Upper lobe of left lung (tissue), 6 donors: ENCODE data around the gene FKRP. TPM values are rescaled to one million over a fixed set of nuclear protein-coding genes. Genes with fewer than 3 reads are reported as not detected.
"Not testable (repeated sequence)": the region's sequence is repeated elsewhere in the genome, so short reads cannot be mapped to it uniquely, and the experiment has no call there.

Source experiments
- ATAC-seq, 2 donors: fragments of 200-7000 bp; cut with Tn5 transposase; one replicate each; pipeline ENCODE4 v1.9.1; 2022; ENCODE audit warnings: mild to moderate bottlenecking in 2 of 2, moderate library complexity in 2 of 2; ENCODE audit not compliant: low FRiP score in 2 of 2
- DNase-seq, 2 donors: peaks; one replicate each; pipeline ENCODE4 v3.0.0-alpha.2; 2019 to 2020
- H3K27ac ChIP-seq, 4 donors: fragments of 200-600 bp; sonication (generic); one replicate each; pipeline ENCODE4 v1.5.1; 2016 to 2019
- H3K27me3 ChIP-seq, 4 donors: fragments of 200-600 bp; sonication (generic); one replicate each; pipeline ENCODE4 v1.5.1; 2017 to 2019
- H3K36me3 ChIP-seq, 4 donors: fragments of 200-600 bp; sonication (generic); one replicate each; pipeline ENCODE4 v1.5.1; 2016 to 2019
- H3K4me1 ChIP-seq, 4 donors: fragments of 200-600 bp; sonication (generic); one replicate each; pipeline ENCODE4 v1.5.1; 2018 to 2019
- H3K4me3 ChIP-seq, 4 donors: fragments of 200-600 bp; sonication (generic); one replicate each; pipeline ENCODE4 v1.5.1; 2017 to 2019; ENCODE audit warnings: mild to moderate bottlenecking in 2 of 4, moderate library complexity in 1 of 4
- H3K9me3 ChIP-seq, 4 donors: fragments of 200-600 bp; sonication (generic); one replicate each; pipeline ENCODE4 v1.5.1; 2018 to 2019
- EP300 ChIP-seq, 4 donors: sonication (generic); formaldehyde crosslinking; IDR thresholded peaks; one replicate each; pipeline ENCODE4 v1.5.1; 2017; ENCODE audit warnings: antibody characterized with exemption in 4 of 4, control low read depth in 2 of 4
- POLR2A ChIP-seq, 4 donors: fragments of 450-650 bp; IDR thresholded peaks; one replicate each; pipeline ENCODE4 v1.5.1; 2016 to 2017; ENCODE audit warnings: antibody characterized with exemption in 4 of 4, mild to moderate bottlenecking in 2 of 4
- POLR2AphosphoS5 ChIP-seq, 2 donors: sonication (generic); formaldehyde crosslinking; IDR thresholded peaks; one replicate each; pipeline ENCODE4 v1.5.1; 2017; ENCODE audit warnings: antibody characterized with exemption in 2 of 2
- WGBS, 2 donors: methylation state at CpG; one replicate each; pipeline ENCODE4 v1.1.5; 2017 to 2018; 5-methylcytosine and 5-hydroxymethylcytosine counted together
- total RNA-seq, 6 donors: library from RNA; depleted of rRNA in 4 of 6; stranded (reverse); fragments of >200 nt in 4 of 6; gene quantifications; one replicate each; pipeline versions ENCODE4 v1.1.0 to v1.2.1, GENCODE V29; 2016 to 2021
- TF ChIP-seq, protein P1 (sequence below), 6 experiments: fragments of 450-650 bp in 4 of 6; fragments of 200-600 bp in 2 of 6; sonication (generic) in 2 of 6; IDR thresholded peaks; one replicate each; pipeline ENCODE4 v1.5.1; 2016 to 2019; ENCODE audit warnings: antibody characterized with exemption in 6 of 6
- donor health status: DM: no; HTN: no; CAD: no; lungs with moderate emphysema.
- donor health status: DM: no; HTN: yes; CAD: no; lungs with severe emphysema.

The FKRP gene
- total RNA-seq, 6 donors from 2014 or later, result 16.6 to 26.2 (median 19.3) TPM

DNA sequence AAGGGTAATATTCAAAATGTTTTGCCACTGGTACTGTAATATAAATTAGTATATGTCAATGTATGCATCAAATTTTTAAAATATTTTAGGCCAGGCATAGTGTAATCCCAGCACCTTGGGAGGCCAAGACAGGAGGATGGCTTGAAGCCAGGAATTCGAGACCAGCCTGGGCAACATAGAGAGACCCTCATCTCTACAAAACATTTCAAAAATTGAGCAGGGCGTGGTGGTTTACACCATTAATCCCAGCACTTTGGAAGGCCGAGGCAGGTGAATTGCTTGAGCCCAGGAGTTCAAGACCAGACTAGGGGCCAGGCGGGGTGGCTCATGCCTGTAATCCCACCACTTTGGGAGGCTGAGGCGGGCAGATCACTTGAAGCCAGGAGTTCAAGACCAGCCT is 14.5 kb downstream of the FKRP start:
- WGBS, 2 donors, result 90 to 92% methylated on average over 5 of the region's 5 CpGs
- no peak for ATAC-seq
- no peak for DNase-seq

DNA sequence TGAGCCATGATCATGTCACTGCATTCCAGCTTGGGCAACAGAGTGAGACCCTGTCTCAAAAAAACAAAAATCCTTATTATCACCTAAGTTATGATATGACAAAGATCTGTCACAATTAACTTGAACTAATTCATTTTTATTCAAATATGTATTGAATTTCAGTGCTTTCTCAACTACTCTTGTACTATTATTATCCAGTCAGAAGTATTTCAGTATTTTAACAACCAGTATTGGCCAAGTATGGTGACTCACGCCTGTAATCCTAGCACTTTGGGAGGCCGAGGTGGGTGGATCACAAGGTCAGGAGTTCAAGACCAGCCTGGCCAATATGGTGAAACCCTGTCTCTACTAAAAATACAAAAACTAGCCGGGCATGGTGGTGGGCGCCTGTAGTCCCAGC is 15.0 kb downstream of the FKRP start:
- not testable (repeated sequence) for H3K27me3 ChIP-seq, ATAC-seq, DNase-seq, H3K4me3 ChIP-seq, H3K36me3 ChIP-seq, H3K9me3 ChIP-seq
- 71 to 78% methylated on average over 4 of the region's 4 CpGs for WGBS, 2 donors
- H3K27ac ChIP-seq, result peak overlapping the region in 2 of 4 donors; percentile 12 to 14
- H3K4me1 ChIP-seq, result peaks cover 7 to 13% (median 8%) of the 10 kb centered on the region in 4 donors

More for the DNA sequence above, 14.5 kb downstream of the FKRP start:
- H3K36me3 ChIP-seq, result peaks cover 0 to 13% (median 6%) of the 10 kb centered on the region in 4 donors
- peak overlapping the region in 2 of 4 donors; percentile 12 to 14 for H3K27ac ChIP-seq
- H3K27me3 ChIP-seq, result no peaks in the 10 kb centered on the region
- peaks cover 8 to 18% (median 13%) of the 10 kb centered on the region in 4 donors for H3K4me1 ChIP-seq
- no peaks in the 10 kb centered on the region for H3K9me3 ChIP-seq
- no peak for TF ChIP-seq POLR2AphosphoS5 (IDR thresholded peaks at IDR 0.05)
- TF ChIP-seq, protein P1, sequence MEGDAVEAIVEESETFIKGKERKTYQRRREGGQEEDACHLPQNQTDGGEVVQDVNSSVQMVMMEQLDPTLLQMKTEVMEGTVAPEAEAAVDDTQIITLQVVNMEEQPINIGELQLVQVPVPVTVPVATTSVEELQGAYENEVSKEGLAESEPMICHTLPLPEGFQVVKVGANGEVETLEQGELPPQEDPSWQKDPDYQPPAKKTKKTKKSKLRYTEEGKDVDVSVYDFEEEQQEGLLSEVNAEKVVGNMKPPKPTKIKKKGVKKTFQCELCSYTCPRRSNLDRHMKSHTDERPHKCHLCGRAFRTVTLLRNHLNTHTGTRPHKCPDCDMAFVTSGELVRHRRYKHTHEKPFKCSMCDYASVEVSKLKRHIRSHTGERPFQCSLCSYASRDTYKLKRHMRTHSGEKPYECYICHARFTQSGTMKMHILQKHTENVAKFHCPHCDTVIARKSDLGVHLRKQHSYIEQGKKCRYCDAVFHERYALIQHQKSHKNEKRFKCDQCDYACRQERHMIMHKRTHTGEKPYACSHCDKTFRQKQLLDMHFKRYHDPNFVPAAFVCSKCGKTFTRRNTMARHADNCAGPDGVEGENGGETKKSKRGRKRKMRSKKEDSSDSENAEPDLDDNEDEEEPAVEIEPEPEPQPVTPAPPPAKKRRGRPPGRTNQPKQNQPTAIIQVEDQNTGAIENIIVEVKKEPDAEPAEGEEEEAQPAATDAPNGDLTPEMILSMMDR (IDR thresholded peaks at IDR 0.05), result no peak
- no peak for TF ChIP-seq EP300 (IDR thresholded peaks at IDR 0.05)
- TF ChIP-seq POLR2A (IDR thresholded peaks at IDR 0.05), result no peak
- no peak overlapping the region for H3K4me3 ChIP-seq

DNA sequence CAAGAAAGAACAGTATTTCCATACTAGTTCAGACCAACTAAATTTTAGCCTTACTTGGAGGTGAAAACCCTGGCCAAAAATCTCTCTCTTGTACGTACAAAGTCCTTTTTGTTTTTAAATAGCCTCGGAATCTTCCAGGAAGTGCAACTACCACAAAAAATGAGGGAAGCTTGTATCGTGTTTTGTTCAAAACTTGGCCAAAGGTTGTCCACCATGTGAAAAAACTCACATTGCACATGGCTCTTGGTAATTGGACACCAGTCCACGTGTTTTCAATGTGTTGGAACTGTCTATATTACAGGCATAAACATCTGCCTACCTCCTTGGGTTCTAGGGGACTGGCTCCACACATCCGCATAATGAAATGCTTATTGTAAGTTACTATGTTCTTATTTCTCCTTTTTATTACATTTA is 15.6 kb downstream of the FKRP start:
- DNase-seq (no peak), ATAC-seq (no peak)
- Histone ChIP-seq H3K27ac (peak overlapping the region in 2 of 4 donors; percentile 1 to 12), H3K4me1 (peaks cover 7 to 10% (median 8%) of the 10 kb centered on the region in 4 donors), H3K4me3 (no peak overlapping the region), H3K9me3 (no peaks in the 10 kb centered on the region), H3K36me3 (peaks cover 0 to 3% (median 2%) of the 10 kb centered on the region in 4 donors), H3K27me3 (no peaks in the 10 kb centered on the region)
- WGBS, 2 donors, result 64 to 74% methylated on average over 5 of the region's 5 CpGs
- TF ChIP-seq POLR2A (IDR thresholded peaks at IDR 0.05) (no peak), POLR2AphosphoS5 (IDR thresholded peaks at IDR 0.05) (no peak), EP300 (IDR thresholded peaks at IDR 0.05) (no peak)
- TF ChIP-seq, protein P1 (IDR thresholded peaks at IDR 0.05), result no peak

DNA sequence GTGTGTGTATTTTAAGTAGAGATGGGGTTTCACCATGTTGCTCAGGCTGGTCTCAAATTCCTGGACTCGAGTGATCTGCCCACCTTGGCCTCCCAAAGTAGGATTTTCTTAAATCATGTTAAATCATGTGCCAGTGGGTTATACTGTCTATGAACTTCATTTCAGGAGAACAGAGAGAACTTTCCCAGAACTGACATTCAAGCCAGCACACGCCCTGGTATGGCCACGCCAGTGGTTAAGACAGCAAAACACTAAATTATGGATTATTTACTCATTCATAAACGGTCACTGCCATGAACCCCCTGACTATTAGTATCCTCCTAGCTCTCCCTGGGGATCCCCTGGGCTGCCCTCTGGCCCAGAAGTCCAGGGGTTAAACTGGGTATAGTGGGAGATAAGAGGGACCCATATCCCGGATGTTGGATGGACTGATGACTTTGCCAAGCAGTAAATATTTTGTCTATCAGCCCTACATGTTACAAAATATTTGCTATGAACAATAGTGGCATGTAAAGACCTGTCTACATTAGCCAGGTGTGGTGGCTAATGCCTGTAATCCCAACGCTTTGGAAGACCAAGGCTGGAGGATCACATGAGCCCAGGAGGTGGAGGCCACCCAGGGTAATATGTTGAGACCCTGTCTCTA is 16.5 kb downstream of the FKRP start:
- ATAC-seq (no peak), DNase-seq (no peak)
- H3K9me3 ChIP-seq, result no peaks in the 10 kb centered on the region
- no peaks in the 10 kb centered on the region for H3K36me3 ChIP-seq
- 75 to 79% methylated on average over 6 of the region's 6 CpGs for WGBS, 2 donors
- peaks cover under 1 to 7% (median 6%) of the 10 kb centered on the region in 4 donors for H3K4me1 ChIP-seq
- TF ChIP-seq EP300 (IDR thresholded peaks at IDR 0.05) (no peak), POLR2AphosphoS5 (IDR thresholded peaks at IDR 0.05) (no peak)
- TF ChIP-seq, protein P1 (IDR thresholded peaks at IDR 0.05), result no peak
- no peak overlapping the region for H3K27ac ChIP-seq
- H3K4me3 ChIP-seq, result no peak overlapping the region
- no peaks in the 10 kb centered on the region for H3K27me3 ChIP-seq

DNA sequence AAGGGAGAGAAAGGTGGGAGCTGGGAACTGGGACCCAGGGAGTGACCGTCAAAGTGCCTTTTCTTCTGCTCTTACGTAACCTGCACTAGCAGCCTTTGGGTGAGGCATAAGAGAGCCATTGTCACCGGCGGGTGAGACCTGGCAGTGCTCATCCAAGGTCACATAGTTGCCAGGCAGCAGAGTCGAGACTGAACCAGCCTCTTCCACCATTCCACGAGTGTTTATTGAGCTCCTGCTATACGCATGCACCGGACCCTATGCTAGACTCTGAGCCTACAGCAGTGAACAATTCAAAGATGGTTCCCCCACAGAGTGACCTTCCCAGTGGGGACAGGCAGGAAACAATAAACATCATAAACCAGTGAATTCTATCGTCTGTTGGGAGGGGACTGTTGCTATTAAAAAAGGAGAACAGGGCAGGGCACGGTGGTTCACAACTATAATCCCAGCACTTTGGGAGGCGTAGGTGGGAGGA is 19.0 kb downstream of the FKRP start:
- peak in 1 of 2 donors; percentile 50 for ATAC-seq
- Histone ChIP-seq H3K4me3 (no peak overlapping the region), H3K27ac (no peak overlapping the region), H3K4me1 (peaks cover 0 to 3% (median 0%) of the 10 kb centered on the region in 4 donors), H3K9me3 (no peaks in the 10 kb centered on the region), H3K36me3 (no peaks in the 10 kb centered on the region), H3K27me3 (no peaks in the 10 kb centered on the region)
- WGBS, 2 donors, result 50 to 53% methylated on average over 11 of the region's 11 CpGs
- TF ChIP-seq POLR2A (IDR thresholded peaks at IDR 0.05) (no peak), EP300 (IDR thresholded peaks at IDR 0.05) (no peak), POLR2AphosphoS5 (IDR thresholded peaks at IDR 0.05) (no peak)
- TF ChIP-seq, protein P1 (IDR thresholded peaks at IDR 0.05), result no peak
- DNase-seq, result peak in 1 of 2 donors; percentile 80
